GM21526 (cell line): ENCODE data around the gene PRR5L.
"Not testable (repeated sequence)": the region's sequence is repeated elsewhere in the genome, so short reads cannot be mapped to it uniquely, and the experiment has no call there.

Experiments
- ATAC-seq: cut with Tn5 transposase; IDR thresholded peaks from one replicate; pipeline ENCODE4 v1.9.1; 2021; ENCODE audit warnings: moderate library complexity; ENCODE audit not compliant: unreplicated experiment, low FRiP score

Gene PRR5L

GRCh38 chr11:36454941-36455631 is 159.0 kb downstream of the PRR5L start:
- no peak for ATAC-seq

- ATAC-seq = no peak
Observed at GRCh38 chr11:36455658-36456111, 159.6 kb downstream of the PRR5L start.

GRCh38 chr11:36456156-36456555 is 160.1 kb downstream of the PRR5L start:
- no peak for ATAC-seq

GRCh38 chr11:36458129-36458915 is 162.2 kb downstream of the PRR5L start:
- ATAC-seq = no peak

DNA sequence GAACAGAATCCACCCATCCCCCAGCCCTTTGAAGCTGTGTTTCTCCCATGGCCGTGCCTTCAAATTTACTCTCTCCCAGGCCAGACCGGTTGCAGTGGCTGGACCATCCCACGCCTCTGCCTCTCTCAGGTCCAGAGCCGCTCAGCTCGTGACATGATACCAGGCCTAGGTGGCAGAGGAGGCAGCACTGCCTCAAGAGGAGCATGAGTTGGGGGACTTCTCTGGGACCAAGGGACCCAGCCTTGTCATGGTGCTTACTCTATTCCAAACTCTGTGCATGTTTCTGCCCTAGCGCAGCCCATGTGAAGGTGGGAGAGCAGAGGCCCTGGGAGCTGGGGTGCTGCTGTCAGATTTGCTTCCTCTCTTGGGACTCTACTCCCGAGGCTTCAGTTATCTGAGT is 163.0 kb downstream of the PRR5L start:
- no peak for ATAC-seq

DNA sequence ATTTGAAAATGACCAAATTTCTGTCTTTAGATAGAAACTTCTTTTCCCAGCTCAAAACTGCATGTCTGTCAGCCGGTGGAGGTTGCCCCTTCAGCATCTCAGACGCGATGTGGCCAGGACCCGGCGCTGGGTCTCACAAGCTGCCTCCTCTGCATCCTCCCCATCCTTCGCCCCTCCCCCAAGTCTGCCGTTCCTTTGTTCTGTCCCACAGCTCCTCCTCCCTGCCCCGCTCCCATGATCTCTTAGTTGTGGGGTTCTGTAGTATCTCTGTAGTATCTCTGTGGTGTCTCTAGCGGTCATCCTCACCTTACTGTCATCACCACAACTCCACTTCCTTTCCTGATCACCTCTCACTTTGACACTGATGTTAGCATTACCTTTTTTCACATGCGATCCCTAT is 164.1 kb downstream of the PRR5L start:
- ATAC-seq = no peak

DNA sequence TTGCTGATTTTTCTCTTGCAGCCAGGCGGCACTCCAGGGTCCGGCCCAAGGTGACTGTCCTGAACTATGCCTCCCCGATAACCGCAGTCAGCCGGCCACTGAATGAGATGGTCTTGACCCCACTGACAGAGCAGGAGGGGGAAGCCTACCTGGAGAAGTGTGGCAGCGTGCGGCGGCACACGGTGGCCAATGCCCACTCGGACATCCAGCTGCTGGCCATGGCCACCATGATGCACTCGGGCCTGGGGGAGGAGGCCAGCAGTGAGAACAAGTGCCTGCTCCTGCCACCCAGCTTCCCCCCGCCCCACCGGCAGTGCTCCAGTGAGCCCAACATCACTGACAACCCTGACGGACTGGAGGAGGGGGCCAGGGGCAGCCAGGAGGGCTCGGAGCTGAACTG is 166.2 kb downstream of the PRR5L start:
- ATAC-seq = no peak

- no peak for ATAC-seq
Observed at GRCh38 chr11:36463781-36464180, 167.7 kb downstream of the PRR5L start.

- no peak for ATAC-seq
Observed at GRCh38 chr11:36464720-36465119, 168.6 kb downstream of the PRR5L start.

GRCh38 chr11:36465449-36466163 is 169.5 kb downstream of the PRR5L start:
- ATAC-seq = no peak

- no peak for ATAC-seq
Observed at GRCh38 chr11:36467012-36467411, 170.9 kb downstream of the PRR5L start.

DNA sequence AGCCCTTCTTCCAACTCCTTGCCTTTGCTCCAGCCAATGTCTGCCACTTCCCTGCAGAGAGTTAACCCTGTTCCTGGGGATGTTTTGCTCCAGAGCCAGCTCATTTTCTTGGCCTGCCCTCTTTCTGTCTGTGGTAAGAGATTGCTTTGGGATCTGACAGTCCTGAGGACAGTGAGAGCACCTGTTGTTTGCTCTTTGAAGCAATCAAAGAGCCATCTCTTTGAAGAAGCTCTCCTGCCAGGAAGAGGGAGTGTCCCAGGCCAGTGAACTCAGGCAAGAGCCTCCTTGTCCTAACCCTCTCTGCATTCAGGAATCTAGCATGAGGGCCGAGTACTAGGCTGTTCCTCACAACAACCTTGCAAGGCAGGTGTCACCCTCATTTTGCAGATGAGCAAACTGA is 171.8 kb downstream of the PRR5L start:
- ATAC-seq = no peak

GRCh38 chr11:36469063-36469462 is 173.0 kb downstream of the PRR5L start:
- ATAC-seq = no peak

GRCh38 chr11:36469881-36470802 is 174.1 kb downstream of the PRR5L start:
- ATAC-seq = no peak

GRCh38 chr11:36471577-36471976 is 175.5 kb downstream of the PRR5L start:
- ATAC-seq = no peak

DNA sequence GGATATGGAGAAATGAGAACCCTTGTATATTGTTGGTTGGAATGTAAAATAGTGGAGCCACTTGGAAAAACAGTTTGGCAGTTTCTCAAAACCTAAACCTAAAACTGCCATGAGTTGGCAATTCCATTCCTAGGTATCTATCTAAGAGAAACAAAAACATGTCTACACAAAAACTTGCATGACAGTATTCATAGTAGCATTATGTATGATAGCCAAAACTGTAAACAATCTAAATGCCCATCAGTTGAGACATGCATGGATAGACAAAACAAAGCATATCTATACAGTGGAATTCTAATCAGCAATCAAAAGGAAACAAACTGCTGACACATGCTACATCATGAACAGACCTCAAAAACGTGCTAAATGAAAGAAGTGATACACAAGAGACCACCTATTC is 179.1 kb downstream of the PRR5L start:
- ATAC-seq = no peak

DNA sequence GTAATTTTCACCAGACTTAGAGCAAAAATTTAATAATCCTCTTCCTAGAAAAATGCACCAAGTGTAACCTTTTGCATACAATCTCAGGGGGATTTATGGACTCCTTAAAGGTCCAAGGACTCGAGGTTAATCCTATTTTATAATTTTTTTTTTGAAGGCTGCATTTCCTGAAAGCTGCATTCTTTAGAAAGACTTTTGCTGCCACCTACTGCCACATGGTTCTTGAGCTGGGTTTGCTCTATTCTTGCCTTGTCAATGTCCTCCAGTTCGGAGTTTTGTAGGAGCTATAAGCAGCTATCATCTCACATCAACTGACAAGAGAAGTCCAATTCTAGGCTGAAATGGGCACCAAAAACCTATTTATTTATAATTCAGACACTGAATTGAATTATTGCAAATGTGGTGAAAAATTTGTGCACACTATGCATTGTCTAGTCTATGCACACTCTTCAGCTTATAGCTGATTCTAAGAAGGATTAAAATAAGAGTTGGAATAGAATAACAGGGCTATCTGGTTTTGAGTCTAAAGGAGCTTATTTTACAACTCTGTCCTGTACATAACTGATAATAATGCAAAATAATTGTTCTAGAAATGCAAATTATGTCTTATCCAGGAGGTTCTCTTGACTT is 182.7 kb downstream of the PRR5L start:
- no peak for ATAC-seq

DNA sequence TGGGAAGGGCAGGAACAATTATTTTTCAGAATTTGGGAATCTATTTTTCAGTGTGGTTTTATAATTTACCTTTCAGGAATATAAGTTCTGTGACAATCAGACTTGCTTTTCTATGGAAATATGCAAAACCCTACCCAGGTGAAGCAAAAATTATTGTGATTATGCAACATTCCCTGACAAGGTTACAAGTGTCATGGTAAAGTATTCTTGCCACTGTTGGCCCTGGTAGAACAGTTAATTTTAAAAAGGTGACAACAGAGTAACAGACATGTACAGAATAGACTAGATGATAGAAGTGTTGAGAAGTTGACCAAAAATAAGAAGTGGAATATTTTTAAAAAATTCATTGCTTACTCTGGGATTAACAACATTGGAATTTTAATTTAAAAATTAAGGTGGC is 184.7 kb downstream of the PRR5L start:
- ATAC-seq = no peak

- ATAC-seq = not testable (repeated sequence)
Observed at GRCh38 chr11:36483042-36483441, 187.0 kb downstream of the PRR5L start.
